ENCODE results near the gene ZBTB17. TPM values are rescaled to one million over a fixed set of nuclear protein-coding genes. Genes with fewer than 3 reads are reported as not detected.
A peak's percentile ranks its signal among the peaks of the same experiment; 100 is the strongest.

Gene ZBTB17
- total RNA-seq, 1 donor from 2014 or later = 48.6 TPM

GRCh38 chr1:16012590-16013219 is 36.8 kb upstream of the ZBTB17 start:
- no peak overlapping the region for H3K4me3 Mint-ChIP-seq
- no peak overlapping the region for H3K27ac Mint-ChIP-seq
- H3K36me3 Mint-ChIP-seq = no peaks in the 10 kb centered on the region
- H3K4me1 Mint-ChIP-seq = peaks cover 32% of the 10 kb centered on the region
- peak in 1 of 2 experiments; percentile 50 for DNase-seq (ENCODE audit: low spot score in 2 of 2, unreplicated experiment in 2 of 2)
- H3K27me3 Mint-ChIP-seq (ENCODE audit: low read depth) = no peaks in the 10 kb centered on the region
- no peaks in the 10 kb centered on the region for H3K9me3 Mint-ChIP-seq
- TF ChIP-seq CTCF (IDR thresholded peaks at IDR 0.05; ENCODE audit: unreplicated experiment) = no peak

GRCh38 chr1:16011936-16012589 is 36.2 kb upstream of the ZBTB17 start:
- Mint-ChIP-seq H3K27ac (no peak overlapping the region), H3K4me3 (no peak overlapping the region), H3K9me3 (no peaks in the 10 kb centered on the region), H3K4me1 (peaks cover 25% of the 10 kb centered on the region), H3K36me3 (no peaks in the 10 kb centered on the region), H3K27me3 (ENCODE audit: low read depth) (no peaks in the 10 kb centered on the region)
- no peak for TF ChIP-seq CTCF (IDR thresholded peaks at IDR 0.05; ENCODE audit: unreplicated experiment)
- DNase-seq (ENCODE audit: low spot score in 2 of 2, unreplicated experiment in 2 of 2) = no peak

GRCh38 chr1:16010837-16011236 is 34.9 kb upstream of the ZBTB17 start:
- no peak for DNase-seq (ENCODE audit: low spot score in 2 of 2, unreplicated experiment in 2 of 2)
- H3K9me3 Mint-ChIP-seq = no peaks in the 10 kb centered on the region
- H3K36me3 Mint-ChIP-seq = no peaks in the 10 kb centered on the region
- H3K4me1 Mint-ChIP-seq = peaks cover 21% of the 10 kb centered on the region
- H3K4me3 Mint-ChIP-seq = no peak overlapping the region
- no peaks in the 10 kb centered on the region for H3K27me3 Mint-ChIP-seq (ENCODE audit: low read depth)
- H3K27ac Mint-ChIP-seq = no peak overlapping the region
- TF ChIP-seq CTCF (IDR thresholded peaks at IDR 0.05; ENCODE audit: unreplicated experiment) = no peak

- Mint-ChIP-seq H3K27ac (no peak overlapping the region), H3K27me3 (ENCODE audit: low read depth) (no peaks in the 10 kb centered on the region), H3K4me3 (no peak overlapping the region), H3K36me3 (no peaks in the 10 kb centered on the region), H3K4me1 (peaks cover 13% of the 10 kb centered on the region), H3K9me3 (no peaks in the 10 kb centered on the region)
- no peak for TF ChIP-seq CTCF (IDR thresholded peaks at IDR 0.05; ENCODE audit: unreplicated experiment)
- DNase-seq (ENCODE audit: low spot score in 2 of 2, unreplicated experiment in 2 of 2) = no peak
These were observed 33.8 kb upstream of the ZBTB17 start for GRCh38 chr1:16009678-16010077.

- Mint-ChIP-seq H3K36me3 (no peaks in the 10 kb centered on the region), H3K4me1 (peaks cover 7% of the 10 kb centered on the region), H3K9me3 (no peaks in the 10 kb centered on the region), H3K27me3 (ENCODE audit: low read depth) (no peaks in the 10 kb centered on the region), H3K4me3 (no peak overlapping the region), H3K27ac (no peak overlapping the region)
- TF ChIP-seq CTCF (IDR thresholded peaks at IDR 0.05; ENCODE audit: unreplicated experiment) = peak; percentile 98
- DNase-seq (ENCODE audit: low spot score in 2 of 2, unreplicated experiment in 2 of 2) = peak; percentile 74 to 94
These were observed 33.1 kb upstream of the ZBTB17 start for GRCh38 chr1:16009030-16009460.
